ENCODE results near the gene MPRIP. TPM values are rescaled to one million over a fixed set of nuclear protein-coding genes. Genes with fewer than 3 reads are reported as not detected.
"Not testable (repeated sequence)": the region's sequence is repeated elsewhere in the genome, so short reads cannot be mapped to it uniquely, and the experiment has no call there.

Gene MPRIP
- total RNA-seq, 1 experiment from 2014 or later = 132 TPM

DNA sequence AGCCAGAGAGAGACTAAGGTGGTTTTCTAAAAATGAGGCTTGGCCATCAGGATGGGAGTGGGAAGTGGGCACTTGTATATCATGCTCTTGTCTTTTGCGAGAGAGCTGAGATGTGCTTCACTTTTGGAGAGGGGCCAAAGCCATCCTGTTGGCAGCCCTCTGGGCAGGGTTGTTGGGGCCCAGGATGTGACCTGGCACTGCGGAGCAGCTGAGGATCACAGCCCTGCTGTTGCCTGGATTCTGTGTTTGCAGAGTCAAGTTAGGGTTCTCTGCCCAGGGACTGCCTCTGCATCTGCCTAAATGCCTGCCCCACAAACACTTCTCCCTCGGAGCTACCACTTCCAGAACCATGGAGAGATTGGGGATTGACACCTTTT is 92.7 kb downstream of the MPRIP start:
- H3K4me3 Mint-ChIP-seq = no peak overlapping the region
- H3K27me3 Mint-ChIP-seq (ENCODE audit: low read depth) = no peaks in the 10 kb centered on the region
- H3K4me1 Mint-ChIP-seq = peaks cover 3 to 30% of the 10 kb centered on the region in 2 experiments; a peak in 3 of 4 replicates

DNA sequence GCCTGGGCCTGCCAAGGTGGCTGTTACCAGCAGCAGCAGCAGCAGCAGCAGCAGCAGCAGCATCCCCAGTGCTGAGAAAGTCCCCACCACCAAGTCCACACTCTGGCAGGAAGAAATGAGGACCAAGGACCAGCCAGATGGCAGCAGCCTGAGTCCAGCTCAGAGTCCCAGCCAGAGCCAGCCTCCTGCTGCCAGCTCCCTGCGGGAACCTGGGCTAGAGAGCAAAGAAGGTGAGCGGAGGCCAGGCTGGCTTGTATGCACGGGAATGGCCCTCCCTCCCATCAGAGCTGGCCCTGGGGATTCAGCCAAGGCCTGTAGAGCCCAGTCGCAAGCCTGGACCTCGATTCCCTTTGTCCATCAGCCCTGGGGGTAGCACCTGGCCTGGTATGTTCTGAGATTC is 94.0 kb downstream of the MPRIP start:
- H3K23ac ChIP-seq (ENCODE audit: insufficient read length, low read depth, low read length); H3K27me3 Mint-ChIP-seq (ENCODE audit: low read depth); H2BK5ac ChIP-seq (ENCODE audit: insufficient read length, low read length): not testable (repeated sequence)

More for the DNA sequence above, 92.7 kb downstream of the MPRIP start:
- H3K9ac ChIP-seq (ENCODE audit: extremely low read depth, insufficient read length, low read length) = no peak overlapping the region
- no peak overlapping the region for H3T11ph ChIP-seq (ENCODE audit: low read length)
- no peak overlapping the region for H2BK5ac ChIP-seq (ENCODE audit: insufficient read length, low read length)
- TF ChIP-seq, protein P1, sequence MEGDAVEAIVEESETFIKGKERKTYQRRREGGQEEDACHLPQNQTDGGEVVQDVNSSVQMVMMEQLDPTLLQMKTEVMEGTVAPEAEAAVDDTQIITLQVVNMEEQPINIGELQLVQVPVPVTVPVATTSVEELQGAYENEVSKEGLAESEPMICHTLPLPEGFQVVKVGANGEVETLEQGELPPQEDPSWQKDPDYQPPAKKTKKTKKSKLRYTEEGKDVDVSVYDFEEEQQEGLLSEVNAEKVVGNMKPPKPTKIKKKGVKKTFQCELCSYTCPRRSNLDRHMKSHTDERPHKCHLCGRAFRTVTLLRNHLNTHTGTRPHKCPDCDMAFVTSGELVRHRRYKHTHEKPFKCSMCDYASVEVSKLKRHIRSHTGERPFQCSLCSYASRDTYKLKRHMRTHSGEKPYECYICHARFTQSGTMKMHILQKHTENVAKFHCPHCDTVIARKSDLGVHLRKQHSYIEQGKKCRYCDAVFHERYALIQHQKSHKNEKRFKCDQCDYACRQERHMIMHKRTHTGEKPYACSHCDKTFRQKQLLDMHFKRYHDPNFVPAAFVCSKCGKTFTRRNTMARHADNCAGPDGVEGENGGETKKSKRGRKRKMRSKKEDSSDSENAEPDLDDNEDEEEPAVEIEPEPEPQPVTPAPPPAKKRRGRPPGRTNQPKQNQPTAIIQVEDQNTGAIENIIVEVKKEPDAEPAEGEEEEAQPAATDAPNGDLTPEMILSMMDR (conservative IDR thresholded peaks at IDR 0.05) = no peak
- no peak overlapping the region for H2BK120ac ChIP-seq (ENCODE audit: low read depth, low read length, poor library complexity, severe bottlenecking)
- WGBS (ENCODE audit: extremely low coverage, insufficient read length, low lambda C conversion rate) = no CpG with 5 or more reads among the region's 3 CpGs
- H3K27ac Mint-ChIP-seq = peak overlapping the region in 1 of 3 experiments; percentile 32; a peak in 2 of 7 replicates
- no peak overlapping the region for H2BK12ac ChIP-seq (ENCODE audit: insufficient read length, low read depth, low read length)
- H3K4me1 ChIP-seq (ENCODE audit: insufficient read depth, low read length) = no peaks in the 10 kb centered on the region
- DNase-seq = no peak
- H3K9me3 Mint-ChIP-seq = no peaks in the 10 kb centered on the region; a peak in 1 of 5 replicates
- H4K8ac ChIP-seq (replicated peaks; ENCODE audit: insufficient read length, low read depth, low read length) = no peak overlapping the region
- no peaks in the 10 kb centered on the region for H3K23me2 ChIP-seq (ENCODE audit: insufficient read length, low read depth, low read length, poor library complexity, severe bottlenecking)
- H3K27ac ChIP-seq (ENCODE audit: insufficient read length, low read depth, low read length) = no peak overlapping the region
- H4K91ac ChIP-seq (ENCODE audit: insufficient read length, low read depth, low read length) = no peak overlapping the region
- peaks cover 9 to 26% (median 24%) of the 10 kb centered on the region in 3 experiments; a peak in 6 of 7 replicates for H3K36me3 Mint-ChIP-seq (ENCODE audit: insufficient read depth in 1 of 3, low read depth in 3 of 3)
- H4K20me1 ChIP-seq (ENCODE audit: control insufficient read depth, insufficient read depth, insufficient read length) = no peaks in the 10 kb centered on the region
- H2AFZ ChIP-seq (ENCODE audit: low read length) = no peak overlapping the region
- H3K23ac ChIP-seq (ENCODE audit: insufficient read length, low read depth, low read length) = no peak overlapping the region
- H3K79me2 ChIP-seq (ENCODE audit: insufficient read depth, low read length) = no peaks in the 10 kb centered on the region
- H3K4me2 ChIP-seq (ENCODE audit: insufficient read depth, insufficient read length, low read length) = no peak overlapping the region
- no peaks in the 10 kb centered on the region for H3K27me3 ChIP-seq (ENCODE audit: insufficient read depth, low read length)
- H3K18ac ChIP-seq (ENCODE audit: insufficient read length, low read depth, low read length) = no peak overlapping the region
- no peak overlapping the region for H3K56ac ChIP-seq (ENCODE audit: insufficient read length, low read depth, low read length)
- H2AK5ac ChIP-seq (ENCODE audit: insufficient read length, low read length) = no peak overlapping the region
- no peaks in the 10 kb centered on the region for H3K79me1 ChIP-seq (ENCODE audit: insufficient read depth, low read depth, low read length, poor library complexity, severe bottlenecking)
- no peaks in the 10 kb centered on the region for H3K9me3 ChIP-seq (ENCODE audit: control insufficient read depth, low read depth, low read length)
- H4K5ac ChIP-seq (ENCODE audit: insufficient read length, low read depth, low read length) = no peak overlapping the region
- H3K14ac ChIP-seq (ENCODE audit: insufficient read depth, low read length) = no peak overlapping the region; the same call in 1 of the 2 replicates
- no peak overlapping the region for H2BK15ac ChIP-seq (ENCODE audit: low read depth, low read length)
- H2BK20ac ChIP-seq (ENCODE audit: low read depth, low read length, poor library complexity, severe bottlenecking) = no peak overlapping the region
- no peak overlapping the region for H3K4ac ChIP-seq (ENCODE audit: low read depth, low read length)

More for the DNA sequence above, 94.0 kb downstream of the MPRIP start:
- H4K8ac ChIP-seq (replicated peaks; ENCODE audit: insufficient read length, low read depth, low read length); H3K27ac Mint-ChIP-seq; H2BK15ac ChIP-seq (ENCODE audit: low read depth, low read length); H3K27me3 ChIP-seq (ENCODE audit: insufficient read depth, low read length); H3K56ac ChIP-seq (ENCODE audit: insufficient read length, low read depth, low read length); H3K9me3 Mint-ChIP-seq; H2AK5ac ChIP-seq (ENCODE audit: insufficient read length, low read length); H3K9ac ChIP-seq (ENCODE audit: extremely low read depth, insufficient read length, low read length); H2BK120ac ChIP-seq (ENCODE audit: low read depth, low read length, poor library complexity, severe bottlenecking); H3K4me3 Mint-ChIP-seq; H2BK20ac ChIP-seq (ENCODE audit: low read depth, low read length, poor library complexity, severe bottlenecking); H4K20me1 ChIP-seq (ENCODE audit: control insufficient read depth, insufficient read depth, insufficient read length); H3K4ac ChIP-seq (ENCODE audit: low read depth, low read length); H3K27ac ChIP-seq (ENCODE audit: insufficient read length, low read depth, low read length); H3K14ac ChIP-seq (ENCODE audit: insufficient read depth, low read length); H3K79me1 ChIP-seq (ENCODE audit: insufficient read depth, low read depth, low read length, poor library complexity, severe bottlenecking); H3K18ac ChIP-seq (ENCODE audit: insufficient read length, low read depth, low read length); H3K9me3 ChIP-seq (ENCODE audit: control insufficient read depth, low read depth, low read length); H3K79me2 ChIP-seq (ENCODE audit: insufficient read depth, low read length); H2BK12ac ChIP-seq (ENCODE audit: insufficient read length, low read depth, low read length); H3K4me1 ChIP-seq (ENCODE audit: insufficient read depth, low read length); H4K5ac ChIP-seq (ENCODE audit: insufficient read length, low read depth, low read length); DNase-seq; H2AFZ ChIP-seq (ENCODE audit: low read length); H3K4me2 ChIP-seq (ENCODE audit: insufficient read depth, insufficient read length, low read length); H3K23me2 ChIP-seq (ENCODE audit: insufficient read length, low read depth, low read length, poor library complexity, severe bottlenecking); H4K91ac ChIP-seq (ENCODE audit: insufficient read length, low read depth, low read length); H3T11ph ChIP-seq (ENCODE audit: low read length): not testable (repeated sequence)
- peaks cover 9 to 26% (median 24%) of the 10 kb centered on the region in 3 experiments; a peak in 6 of 7 replicates for H3K36me3 Mint-ChIP-seq (ENCODE audit: insufficient read depth in 1 of 3, low read depth in 3 of 3)
- no CpG with 5 or more reads among the region's 5 CpGs for WGBS (ENCODE audit: extremely low coverage, insufficient read length, low lambda C conversion rate)
- H3K4me1 Mint-ChIP-seq = peaks cover 8 to 40% of the 10 kb centered on the region in 2 experiments

All from H9 (cell line).